Fibroblast of mammary gland (primary cell): ENCODE data around the gene RHBG.
"Not testable (repeated sequence)": the region's sequence is repeated elsewhere in the genome, so short reads cannot be mapped to it uniquely, and the experiment has no call there.

Experiments used
- DNase-seq: peaks from one replicate; pipeline ENCODE4 v3.0.0-alpha.2; 2010; ENCODE audit warnings: low read depth
- H3K4me3 ChIP-seq: 2 replicates; pipeline ENCODE4 v1.5.1; 2011; ENCODE audit warnings: low read depth, mild to moderate bottlenecking, low read length, moderate library complexity; ENCODE audit not compliant: control insufficient read depth
- TF ChIP-seq, protein P1 (sequence below): conservative IDR thresholded peaks from 2 replicates; pipeline ENCODE4 v1.5.1; 2011; ENCODE audit warnings: low read depth, low read length, inconsistent platforms; ENCODE audit not compliant: control insufficient read depth, insufficient read depth

Gene RHBG

DNA sequence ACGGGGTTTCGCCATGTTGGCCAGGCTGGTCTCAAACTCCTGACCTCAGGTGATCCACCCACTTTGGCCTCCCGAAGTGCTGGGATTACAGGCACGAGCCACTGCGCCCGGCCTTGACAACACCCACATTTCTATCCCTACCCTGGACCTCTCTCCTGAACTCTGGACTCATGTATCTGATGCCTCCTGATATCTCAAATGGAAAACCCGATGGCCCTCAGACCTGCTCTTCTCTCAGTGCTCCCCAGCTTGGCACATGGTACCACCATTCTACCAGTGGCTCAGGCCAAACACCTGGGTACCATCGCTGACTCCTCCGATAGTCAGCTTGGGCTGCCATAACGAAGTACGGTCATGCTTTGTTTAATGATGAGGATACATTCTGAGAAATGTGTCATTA lies 8.5 kb upstream of the RHBG start:
- H3K4me3 ChIP-seq: no peak overlapping the region
- TF ChIP-seq, protein P1, sequence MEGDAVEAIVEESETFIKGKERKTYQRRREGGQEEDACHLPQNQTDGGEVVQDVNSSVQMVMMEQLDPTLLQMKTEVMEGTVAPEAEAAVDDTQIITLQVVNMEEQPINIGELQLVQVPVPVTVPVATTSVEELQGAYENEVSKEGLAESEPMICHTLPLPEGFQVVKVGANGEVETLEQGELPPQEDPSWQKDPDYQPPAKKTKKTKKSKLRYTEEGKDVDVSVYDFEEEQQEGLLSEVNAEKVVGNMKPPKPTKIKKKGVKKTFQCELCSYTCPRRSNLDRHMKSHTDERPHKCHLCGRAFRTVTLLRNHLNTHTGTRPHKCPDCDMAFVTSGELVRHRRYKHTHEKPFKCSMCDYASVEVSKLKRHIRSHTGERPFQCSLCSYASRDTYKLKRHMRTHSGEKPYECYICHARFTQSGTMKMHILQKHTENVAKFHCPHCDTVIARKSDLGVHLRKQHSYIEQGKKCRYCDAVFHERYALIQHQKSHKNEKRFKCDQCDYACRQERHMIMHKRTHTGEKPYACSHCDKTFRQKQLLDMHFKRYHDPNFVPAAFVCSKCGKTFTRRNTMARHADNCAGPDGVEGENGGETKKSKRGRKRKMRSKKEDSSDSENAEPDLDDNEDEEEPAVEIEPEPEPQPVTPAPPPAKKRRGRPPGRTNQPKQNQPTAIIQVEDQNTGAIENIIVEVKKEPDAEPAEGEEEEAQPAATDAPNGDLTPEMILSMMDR: no peak
- no peak for DNase-seq

- DNase-seq: no peak
- TF ChIP-seq, protein P1: no peak
- H3K4me3 ChIP-seq: no peak overlapping the region
These were observed 3.3 kb upstream of the RHBG start for GRCh38 chr1:156365754-156366153.

DNA sequence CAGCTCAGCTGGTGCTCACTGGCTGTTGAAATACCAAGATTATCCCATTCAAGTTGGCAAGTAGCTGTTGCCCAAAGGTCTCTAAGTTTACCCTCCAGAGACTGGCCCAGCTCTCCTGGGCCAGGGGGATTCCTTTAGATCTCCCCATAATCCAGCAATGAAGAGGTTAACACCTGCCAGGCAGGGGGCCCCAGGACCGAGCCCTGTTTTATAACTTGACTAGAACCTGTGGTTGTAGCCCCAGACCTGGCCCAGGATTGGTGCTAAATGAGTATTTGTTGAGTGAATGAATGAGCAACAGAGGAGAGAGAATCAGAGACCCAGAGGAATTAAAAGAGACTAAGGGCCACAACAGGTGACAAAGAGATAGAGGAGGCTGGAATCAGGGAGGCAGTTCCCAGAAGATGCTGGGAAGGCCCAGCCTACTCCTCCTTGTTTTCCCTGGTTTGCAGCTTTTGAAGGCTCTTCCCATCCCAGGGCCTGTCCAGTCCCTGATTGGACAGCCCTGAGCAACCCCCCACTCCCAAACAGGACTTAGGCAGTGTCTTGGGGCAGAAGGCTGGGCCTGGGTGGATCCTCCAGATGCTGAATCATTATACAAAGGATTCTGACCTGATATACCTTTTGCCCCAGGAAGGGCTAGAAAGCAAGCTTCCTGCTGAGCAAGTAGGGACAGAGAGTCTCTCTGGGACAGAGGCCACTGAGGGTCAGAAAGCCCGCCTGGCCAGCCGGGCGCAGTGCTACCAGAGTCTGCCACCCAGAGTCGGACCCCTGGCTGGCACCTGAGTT lies 2.4 kb upstream of the RHBG start:
- DNase-seq: no peak
- H3K4me3 ChIP-seq: no peak overlapping the region
- TF ChIP-seq, protein P1: no peak

DNA sequence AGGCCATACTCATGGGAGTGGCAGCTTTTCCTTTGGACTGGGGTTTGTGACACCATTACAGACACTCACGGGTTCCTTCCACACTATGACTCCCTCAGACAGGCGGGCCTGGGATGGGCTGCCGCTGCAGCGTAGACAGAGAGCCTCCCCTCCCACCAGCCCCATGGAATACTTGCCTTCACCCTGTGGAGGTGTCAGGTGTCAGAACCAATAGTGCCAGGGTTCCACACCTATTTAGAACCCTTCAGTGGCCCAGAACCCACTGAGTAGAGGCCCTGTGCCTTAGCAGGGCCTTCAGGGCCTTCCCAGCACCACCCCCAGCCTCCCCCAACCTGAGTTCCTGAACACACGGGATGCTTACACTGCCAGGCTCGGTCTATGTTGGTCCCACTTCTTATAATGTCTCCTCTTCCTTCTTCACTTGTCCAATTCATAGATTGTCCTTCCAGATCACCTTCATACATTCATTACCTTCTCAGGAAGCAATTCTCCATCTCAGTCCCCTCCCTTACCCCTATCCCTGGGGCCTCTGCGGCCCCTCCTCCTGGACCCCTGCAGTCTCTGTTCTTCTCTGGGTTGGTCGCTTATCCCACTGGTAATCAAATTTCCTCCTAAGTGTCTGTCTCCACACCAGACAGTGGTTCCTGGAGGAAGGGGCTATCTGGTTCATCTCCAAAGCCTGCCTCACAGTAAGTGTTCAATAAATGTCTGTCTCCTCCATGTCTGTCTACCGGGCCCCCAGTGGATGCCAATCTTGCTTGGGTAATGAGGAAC lies 1.4 kb upstream of the RHBG start:
- DNase-seq: no peak
- no peak overlapping the region for H3K4me3 ChIP-seq
- TF ChIP-seq, protein P1: no peak

DNA sequence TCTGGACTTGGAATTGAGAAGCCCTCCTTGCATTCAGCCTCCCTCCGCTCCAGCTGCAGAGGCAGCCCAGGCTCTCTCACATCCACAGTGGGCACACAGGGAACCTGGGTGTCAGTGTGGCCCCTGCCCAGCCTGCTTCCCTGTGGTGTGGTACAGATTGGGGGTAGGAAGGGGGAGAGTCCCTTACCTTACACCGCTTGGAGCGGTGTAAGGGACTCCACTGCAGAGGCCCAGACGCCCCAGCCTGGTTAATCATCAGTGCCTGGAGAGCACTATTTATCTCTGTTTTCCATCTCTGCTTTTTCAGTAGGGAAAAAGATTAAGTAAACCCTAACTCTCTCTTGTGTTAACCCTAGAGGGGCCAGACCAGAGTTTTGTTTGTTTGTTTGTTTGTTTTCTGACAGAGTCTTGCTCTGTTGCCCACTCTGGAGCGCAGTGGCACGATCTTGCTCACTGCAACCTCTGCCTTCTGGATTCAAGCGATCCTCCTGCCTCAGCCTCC lies 803 bp upstream of the RHBG start:
- no peak for DNase-seq
- TF ChIP-seq, protein P1: no peak

DNA sequence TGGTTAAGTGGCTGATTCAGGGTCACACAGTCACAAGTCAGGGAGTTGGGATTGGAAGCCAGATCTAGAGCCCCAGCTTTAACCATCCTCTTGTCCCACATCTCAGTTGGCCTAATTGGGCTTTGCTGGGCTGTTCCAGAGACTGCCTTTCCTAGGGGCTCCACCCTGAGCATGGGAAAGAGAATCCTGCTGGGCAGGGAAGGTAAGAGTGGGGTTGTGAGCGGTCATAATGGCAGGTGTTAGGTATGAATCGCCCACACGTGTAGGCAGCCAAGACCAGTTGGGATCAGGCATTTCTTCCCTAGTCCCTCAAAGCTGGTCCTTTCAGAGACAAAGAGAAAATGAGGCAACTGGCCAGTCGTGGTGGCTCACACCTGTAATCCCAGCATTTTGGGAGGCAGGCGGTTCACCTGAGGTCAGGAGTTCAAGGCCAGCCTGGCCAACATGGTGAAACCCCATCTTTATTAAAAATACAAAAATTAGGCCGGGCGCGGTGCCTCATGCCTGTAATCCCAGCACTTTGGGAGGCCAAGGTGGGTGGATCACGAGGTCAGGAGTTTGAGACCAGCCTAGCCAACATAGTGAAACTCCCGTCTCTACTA lies 775 bp downstream of the RHBG start:
- not testable (repeated sequence) for DNase-seq, H3K4me3 ChIP-seq

More for the DNA sequence above, 803 bp upstream of the RHBG start:
- no peak overlapping the region for H3K4me3 ChIP-seq
